Tibial nerve (tissue), 4 donors: ENCODE results near the gene DAB1. TPM values are rescaled to one million over a fixed set of nuclear protein-coding genes. Genes with fewer than 3 reads are reported as not detected.

Experiments
- DNase-seq, 2 donors: peaks; one replicate each; pipeline ENCODE4 v3.0.0-alpha.2; 2019; ENCODE audit warnings: low spot score in 2 of 2
- H3K27ac ChIP-seq, 4 donors: fragments of 200-600 bp; sonication (generic) in 3 of 4; one replicate each; pipeline ENCODE4 v1.5.1; 2017 to 2019; ENCODE audit warnings: mild to moderate bottlenecking in 1 of 4
- H3K27me3 ChIP-seq, 2 donors: fragments of 200-600 bp; sonication (generic) in 1 of 2; one replicate each; pipeline versions ENCODE4 v1.5.1 to v1.6.0; 2017 to 2019
- H3K36me3 ChIP-seq, 3 donors: fragments of 200-600 bp; sonication (generic); one replicate each; pipeline ENCODE4 v1.5.1; 2018 to 2019
- H3K4me1 ChIP-seq, 4 donors: fragments of 200-600 bp; sonication (generic) in 3 of 4; one replicate each; pipeline ENCODE4 v1.5.1; 2017 to 2019
- H3K4me3 ChIP-seq, 4 donors: fragments of 200-600 bp; sonication (generic) in 3 of 4; one replicate each; pipeline ENCODE4 v1.5.1; 2017 to 2019; ENCODE audit warnings: mild to moderate bottlenecking in 1 of 4, moderate library complexity in 1 of 4
- H3K9me3 ChIP-seq, 4 donors: fragments of 200-600 bp; sonication (generic) in 3 of 4; one replicate each; pipeline ENCODE4 v1.5.1; 2017 to 2019
- CTCF ChIP-seq, 5 experiments: fragments of 200-600 bp in 3 of 5; fragments of 450-650 bp in 2 of 5; sonication (generic) in 3 of 5; IDR thresholded peaks; one replicate each; pipeline ENCODE4 v1.5.1; 2016 to 2019; ENCODE audit warnings: antibody characterized with exemption in 5 of 5, mild to moderate bottlenecking in 3 of 5, moderate library complexity in 2 of 5
- EP300 ChIP-seq, 2 donors: sonication (generic); formaldehyde crosslinking; IDR thresholded peaks; one replicate each; pipeline ENCODE4 v1.6.1; 2017; ENCODE audit warnings: antibody characterized with exemption in 2 of 2, mild to moderate bottlenecking in 1 of 2
- POLR2A ChIP-seq, 2 donors: fragments of 450-650 bp; IDR thresholded peaks; one replicate each; pipeline ENCODE4 v1.6.1; 2017; ENCODE audit warnings: antibody characterized with exemption in 2 of 2, mild to moderate bottlenecking in 2 of 2, moderate library complexity in 2 of 2
- WGBS, 2 donors: methylation state at CpG; one replicate each; pipeline ENCODE4 v1.1.5; 2018; 5-methylcytosine and 5-hydroxymethylcytosine counted together
- total RNA-seq, 4 donors: library from RNA; depleted of rRNA; stranded (reverse); fragments of >200 nt; gene quantifications; one replicate each; pipeline ENCODE4 v1.1.0, GENCODE V29; 2016

Gene DAB1
- total RNA-seq, 4 donors from 2014 or later = 4.0 to 8.3 (median 4.4) TPM

GRCh38 chr1:57102561-57103326 lies 321.1 kb downstream of the DAB1 start:
- no peak for DNase-seq
- Histone ChIP-seq H3K27me3 (no peaks in the 10 kb centered on the region), H3K9me3 (no peaks in the 10 kb centered on the region), H3K27ac (no peak overlapping the region), H3K36me3 (no peaks in the 10 kb centered on the region), H3K4me1 (no peaks in the 10 kb centered on the region), H3K4me3 (no peak overlapping the region)
- TF ChIP-seq CTCF (IDR thresholded peaks at IDR 0.05) = no peak
- TF ChIP-seq POLR2A (IDR thresholded peaks at IDR 0.05) = no peak
- WGBS, 2 donors = 65 to 67% methylated on average over 7 of the region's 7 CpGs

- no peaks in the 10 kb centered on the region for H3K36me3 ChIP-seq
- no peak for DNase-seq
- H3K4me3 ChIP-seq = no peak overlapping the region
- H3K4me1 ChIP-seq = no peaks in the 10 kb centered on the region
- H3K27me3 ChIP-seq = no peaks in the 10 kb centered on the region
- H3K9me3 ChIP-seq = no peaks in the 10 kb centered on the region
- TF ChIP-seq CTCF (IDR thresholded peaks at IDR 0.05) = no peak
- no peak for TF ChIP-seq POLR2A (IDR thresholded peaks at IDR 0.05)
- no peak for TF ChIP-seq EP300 (IDR thresholded peaks at IDR 0.05)
- WGBS, 2 donors = 40 to 50% methylated on average over 1 of the region's 1 CpG
- H3K27ac ChIP-seq = no peak overlapping the region
Observed at GRCh38 chr1:57101209-57101608, 322.7 kb downstream of the DAB1 start.

GRCh38 chr1:57094749-57095148 lies 329.1 kb downstream of the DAB1 start:
- no peaks in the 10 kb centered on the region for H3K4me1 ChIP-seq
- WGBS, 2 donors = 93 to 96% methylated on average over 2 of the region's 2 CpGs
- no peaks in the 10 kb centered on the region for H3K9me3 ChIP-seq
- no peak overlapping the region for H3K27ac ChIP-seq
- no peaks in the 10 kb centered on the region for H3K36me3 ChIP-seq
- no peaks in the 10 kb centered on the region for H3K27me3 ChIP-seq
- H3K4me3 ChIP-seq = no peak overlapping the region
- TF ChIP-seq EP300 (IDR thresholded peaks at IDR 0.05) (no peak), POLR2A (IDR thresholded peaks at IDR 0.05) (no peak), CTCF (IDR thresholded peaks at IDR 0.05) (no peak)
- DNase-seq = no peak

- 97% methylated on average over 3 of the region's 3 CpGs for WGBS, 2 donors
- no peak for TF ChIP-seq EP300 (IDR thresholded peaks at IDR 0.05)
- no peak for TF ChIP-seq POLR2A (IDR thresholded peaks at IDR 0.05)
- no peak for TF ChIP-seq CTCF (IDR thresholded peaks at IDR 0.05)
- H3K27me3 ChIP-seq = no peaks in the 10 kb centered on the region
- H3K36me3 ChIP-seq = no peaks in the 10 kb centered on the region
- H3K4me1 ChIP-seq = no peaks in the 10 kb centered on the region
- H3K4me3 ChIP-seq = no peak overlapping the region
- no peak overlapping the region for H3K27ac ChIP-seq
- H3K9me3 ChIP-seq = no peaks in the 10 kb centered on the region
- DNase-seq = no peak
Observed at GRCh38 chr1:57093122-57093521, 330.7 kb downstream of the DAB1 start.

- TF ChIP-seq POLR2A (IDR thresholded peaks at IDR 0.05) (no peak), CTCF (IDR thresholded peaks at IDR 0.05) (no peak), EP300 (IDR thresholded peaks at IDR 0.05) (no peak)
- no peak overlapping the region for H3K27ac ChIP-seq
- 97% methylated on average over 1 of the region's 1 CpG for WGBS, 2 donors
- no peaks in the 10 kb centered on the region for H3K9me3 ChIP-seq
- no peaks in the 10 kb centered on the region for H3K4me1 ChIP-seq
- DNase-seq = no peak
- no peaks in the 10 kb centered on the region for H3K36me3 ChIP-seq
- no peaks in the 10 kb centered on the region for H3K27me3 ChIP-seq
- no peak overlapping the region for H3K4me3 ChIP-seq
Observed at GRCh38 chr1:57091642-57092041, 332.2 kb downstream of the DAB1 start.
